Stimulated activated memory B cell treated with anti-CD40 and anti-IgM and Interleukin-4, amounts not matched to agents 10 μg/mL and 1 μg/mL and 100 μg/mL, for 72 hours (primary cell): Measurements from ENCODE around the gene RNF44.

Experiments used
- ATAC-seq: fragments of 150-1000 bp; cut with Tn5 transposase; 2 replicates; pipeline ENCODE4 v1.10.0; 2021
- H3K27ac Mint-ChIP-seq: one replicate; pipeline ENCODE4 v1.8.0; 2022; ENCODE audit warnings: mild to moderate bottlenecking, mixed read lengths
- H3K27me3 Mint-ChIP-seq: one replicate; pipeline ENCODE4 v1.8.0; 2022; ENCODE audit warnings: mixed read lengths
- H3K36me3 Mint-ChIP-seq: one replicate; pipeline ENCODE4 v1.8.0; 2022; ENCODE audit warnings: mixed read lengths
- H3K4me1 Mint-ChIP-seq: one replicate; pipeline ENCODE4 v1.8.0; 2022; ENCODE audit warnings: mixed read lengths
- H3K4me3 Mint-ChIP-seq: one replicate; pipeline ENCODE4 v1.8.0; 2022; ENCODE audit warnings: mild to moderate bottlenecking, moderate library complexity, mixed read lengths
- H3K9me3 Mint-ChIP-seq: one replicate; pipeline ENCODE4 v1.8.0; 2022; ENCODE audit warnings: mixed read lengths

RNF44 gene

DNA sequence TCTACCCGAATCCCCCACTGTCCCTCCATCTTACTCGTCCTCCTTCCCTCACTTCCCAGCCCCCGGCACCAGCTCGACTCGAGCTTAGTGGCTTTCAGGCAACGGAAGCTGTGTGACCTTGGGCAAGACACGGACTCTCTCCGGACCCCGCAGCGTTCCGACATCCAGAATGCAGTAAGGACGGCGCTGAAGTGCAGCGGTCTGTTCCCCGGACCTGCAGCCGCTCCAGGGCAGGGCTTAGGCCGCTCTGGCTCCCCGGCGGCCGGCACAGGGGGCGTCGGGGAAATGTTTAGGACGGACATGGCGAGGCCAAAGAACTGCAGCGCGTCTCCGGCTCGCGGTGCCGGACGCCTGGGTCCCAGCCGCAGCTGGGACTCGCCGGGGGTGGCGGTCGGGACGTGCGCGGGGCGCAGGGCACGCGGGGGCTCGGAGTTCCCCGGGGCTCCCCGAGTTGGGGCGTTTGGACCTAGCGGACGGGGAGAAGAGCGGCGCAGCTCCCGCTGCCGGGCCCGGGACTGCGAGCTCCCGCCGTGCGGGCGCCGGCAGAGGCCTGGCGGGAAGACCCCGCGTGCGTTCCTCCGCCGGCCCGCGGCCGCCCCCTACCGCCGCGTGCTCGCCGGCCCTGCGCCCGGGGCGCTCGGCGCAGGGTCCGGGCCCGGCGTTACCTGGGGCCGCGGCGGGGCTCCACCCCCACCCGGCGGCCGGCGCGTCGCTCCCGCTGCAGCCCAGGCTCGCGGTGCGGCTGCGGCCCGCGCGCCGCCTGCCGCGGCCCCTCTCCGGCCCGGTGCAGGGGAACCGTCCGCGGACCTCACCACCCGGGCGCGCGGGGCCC lies 5.6 kb upstream of the RNF44 start:
- peak overlapping the region; percentile 92 for H3K27ac Mint-ChIP-seq
- peaks cover 55% of the 10 kb centered on the region for H3K4me1 Mint-ChIP-seq
- peak overlapping the region; percentile 97 for H3K4me3 Mint-ChIP-seq

GRCh38 chr5:176542135-176542595 lies 5.0 kb upstream of the RNF44 start:
- H3K27me3 Mint-ChIP-seq: no peaks in the 10 kb centered on the region
- H3K4me3 Mint-ChIP-seq: peak overlapping the region; percentile 91
- no peaks in the 10 kb centered on the region for H3K36me3 Mint-ChIP-seq
- H3K27ac Mint-ChIP-seq: peak overlapping the region; percentile 92
- no peak for ATAC-seq
- H3K4me1 Mint-ChIP-seq: peaks cover 55% of the 10 kb centered on the region
- H3K9me3 Mint-ChIP-seq: no peaks in the 10 kb centered on the region

More for the DNA sequence above, 5.6 kb upstream of the RNF44 start:
- H3K36me3 Mint-ChIP-seq: no peaks in the 10 kb centered on the region
- ATAC-seq: peak; percentile 79
- no peaks in the 10 kb centered on the region for H3K27me3 Mint-ChIP-seq
- no peaks in the 10 kb centered on the region for H3K9me3 Mint-ChIP-seq

- no peaks in the 10 kb centered on the region for H3K27me3 Mint-ChIP-seq
- H3K4me3 Mint-ChIP-seq: peak overlapping the region; percentile 91
- H3K27ac Mint-ChIP-seq: peak overlapping the region; percentile 92
- H3K4me1 Mint-ChIP-seq: peaks cover 55% of the 10 kb centered on the region
- H3K36me3 Mint-ChIP-seq: no peaks in the 10 kb centered on the region
- no peaks in the 10 kb centered on the region for H3K9me3 Mint-ChIP-seq
- no peak for ATAC-seq
Observed at GRCh38 chr5:176541338-176542134, 4.3 kb upstream of the RNF44 start.

- peaks cover 56% of the 10 kb centered on the region for H3K4me1 Mint-ChIP-seq
Observed at GRCh38 chr5:176540956-176541337, 3.7 kb upstream of the RNF44 start.

DNA sequence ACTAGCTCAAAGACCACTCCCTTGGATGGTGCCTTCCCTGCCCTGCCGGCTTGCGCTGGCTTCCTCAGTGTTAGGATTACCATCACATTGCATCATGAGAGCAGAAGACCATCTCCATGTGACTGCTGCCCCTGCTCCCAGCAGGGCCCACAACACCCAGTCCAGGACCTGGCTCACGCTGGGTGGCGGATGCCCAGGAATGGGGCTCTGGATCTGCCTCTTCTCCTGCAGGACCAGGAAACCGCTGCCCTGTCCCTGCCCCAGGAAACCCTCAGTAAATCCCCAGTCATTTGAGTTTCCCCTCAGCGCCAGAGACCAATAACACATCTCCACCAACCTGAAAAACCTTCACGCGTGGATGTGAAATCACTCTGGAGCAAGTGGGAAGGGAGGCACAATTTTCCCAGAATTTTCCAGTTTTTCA lies 3.3 kb upstream of the RNF44 start:
- no peak for ATAC-seq
- no peaks in the 10 kb centered on the region for H3K9me3 Mint-ChIP-seq

More at GRCh38 chr5:176540956-176541337, 3.7 kb upstream of the RNF44 start:
- Mint-ChIP-seq H3K27me3 (no peaks in the 10 kb centered on the region), H3K9me3 (no peaks in the 10 kb centered on the region), H3K27ac (peak overlapping the region; percentile 92), H3K36me3 (no peaks in the 10 kb centered on the region), H3K4me3 (peak overlapping the region; percentile 91)
- ATAC-seq: no peak

DNA sequence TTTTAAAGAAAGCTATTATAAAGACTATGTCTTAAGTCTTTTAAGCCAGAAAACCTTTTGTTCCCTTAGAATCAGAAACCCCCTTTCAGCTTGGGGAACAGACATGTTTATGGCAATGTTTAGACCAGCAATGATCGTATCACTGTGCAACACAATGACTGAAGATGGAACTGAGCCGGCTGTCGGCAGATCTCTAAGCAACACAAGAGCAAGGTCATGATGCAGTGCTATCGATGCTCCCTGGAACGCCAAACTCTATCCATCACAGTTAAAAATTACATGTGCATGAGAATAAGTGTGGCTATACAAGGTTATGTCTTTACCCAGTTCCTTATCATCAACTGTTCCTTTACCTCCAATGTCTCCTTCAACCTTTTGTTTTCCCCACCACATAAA lies 1.8 kb upstream of the RNF44 start:
- H3K36me3 Mint-ChIP-seq: no peaks in the 10 kb centered on the region
- ATAC-seq: no peak
- no peaks in the 10 kb centered on the region for H3K9me3 Mint-ChIP-seq
- H3K4me3 Mint-ChIP-seq: no peak overlapping the region
- H3K4me1 Mint-ChIP-seq: peaks cover 64% of the 10 kb centered on the region
- H3K27me3 Mint-ChIP-seq: no peaks in the 10 kb centered on the region
- peak overlapping the region; percentile 93 for H3K27ac Mint-ChIP-seq

More for the DNA sequence above, 3.3 kb upstream of the RNF44 start:
- H3K27ac Mint-ChIP-seq: peak overlapping the region; percentile 92
- H3K36me3 Mint-ChIP-seq: no peaks in the 10 kb centered on the region
- H3K4me1 Mint-ChIP-seq: peaks cover 61% of the 10 kb centered on the region
- H3K4me3 Mint-ChIP-seq: no peak overlapping the region
- no peaks in the 10 kb centered on the region for H3K27me3 Mint-ChIP-seq

GRCh38 chr5:176538230-176538988 lies 1.2 kb upstream of the RNF44 start:
- Mint-ChIP-seq H3K36me3 (no peaks in the 10 kb centered on the region), H3K4me1 (peaks cover 65% of the 10 kb centered on the region), H3K4me3 (peak overlapping the region; percentile 91), H3K27ac (peak overlapping the region; percentile 93), H3K9me3 (no peaks in the 10 kb centered on the region), H3K27me3 (no peaks in the 10 kb centered on the region)
- ATAC-seq: no peak

GRCh38 chr5:176537554-176538229 lies 490 bp upstream of the RNF44 start:
- Mint-ChIP-seq H3K27ac (peak overlapping the region; percentile 93), H3K9me3 (no peaks in the 10 kb centered on the region), H3K4me1 (peaks cover 70% of the 10 kb centered on the region), H3K27me3 (no peaks in the 10 kb centered on the region), H3K36me3 (no peaks in the 10 kb centered on the region), H3K4me3 (peak overlapping the region; percentile 91)
- ATAC-seq: peak; percentile 89

DNA sequence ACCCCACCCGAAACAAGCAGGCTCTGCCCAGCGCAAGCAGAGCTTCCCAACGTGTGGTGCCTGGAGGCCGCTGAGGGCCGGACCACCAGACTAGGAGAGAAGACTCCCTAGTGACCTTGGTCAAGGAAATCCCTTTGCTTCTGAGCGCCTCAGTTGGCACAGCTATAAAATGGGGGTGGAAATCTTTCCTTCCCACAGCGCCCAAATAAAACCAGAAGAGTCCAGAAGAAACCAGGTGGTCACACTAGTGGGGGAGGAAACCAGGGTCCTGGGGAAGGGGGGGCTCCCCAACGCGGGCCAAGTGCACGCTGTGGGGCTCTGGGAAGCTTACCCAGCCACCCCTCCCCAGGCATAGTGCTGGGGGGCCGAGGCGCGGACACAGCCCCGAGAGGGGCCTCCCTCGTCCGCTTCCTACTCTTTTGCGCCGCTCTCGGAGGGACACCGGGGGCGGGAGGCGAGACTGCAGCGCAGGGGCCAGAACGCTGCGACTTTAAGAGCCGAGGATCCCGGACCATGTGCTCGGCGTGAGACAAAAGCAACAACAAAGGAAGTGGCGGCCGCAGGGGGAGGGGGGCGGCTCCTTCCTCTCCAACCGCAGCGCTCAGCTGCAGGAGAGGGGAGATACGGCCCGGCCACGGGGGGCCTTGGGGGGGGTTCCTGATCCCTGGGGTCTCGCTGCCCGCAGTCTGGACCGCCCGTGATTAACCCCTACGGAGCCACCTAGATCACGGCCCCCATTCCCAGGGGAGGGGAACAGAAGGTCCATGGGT lies 885 bp downstream of the RNF44 start:
- peaks cover 63% of the 10 kb centered on the region for H3K4me1 Mint-ChIP-seq
- peak; percentile 50 for ATAC-seq

GRCh38 chr5:176535664-176536131 lies 1.5 kb downstream of the RNF44 start:
- Mint-ChIP-seq H3K4me1 (peaks cover 61% of the 10 kb centered on the region), H3K27me3 (no peaks in the 10 kb centered on the region), H3K27ac (peak overlapping the region; percentile 93), H3K4me3 (peak overlapping the region; percentile 91), H3K36me3 (peaks cover 5% of the 10 kb centered on the region), H3K9me3 (no peaks in the 10 kb centered on the region)
- no peak for ATAC-seq

More for the DNA sequence above, 885 bp downstream of the RNF44 start:
- Mint-ChIP-seq H3K36me3 (peaks cover 2% of the 10 kb centered on the region), H3K27me3 (no peaks in the 10 kb centered on the region), H3K27ac (peak overlapping the region; percentile 93), H3K9me3 (no peaks in the 10 kb centered on the region), H3K4me3 (peak overlapping the region; percentile 91)

GRCh38 chr5:176535101-176535663 lies 2.0 kb downstream of the RNF44 start:
- peak overlapping the region; percentile 93 for H3K27ac Mint-ChIP-seq
- ATAC-seq: no peak
- peaks cover 56% of the 10 kb centered on the region for H3K4me1 Mint-ChIP-seq
- no peaks in the 10 kb centered on the region for H3K27me3 Mint-ChIP-seq
- peak overlapping the region; percentile 91 for H3K4me3 Mint-ChIP-seq
- H3K9me3 Mint-ChIP-seq: no peaks in the 10 kb centered on the region
- peaks cover 5% of the 10 kb centered on the region for H3K36me3 Mint-ChIP-seq

DNA sequence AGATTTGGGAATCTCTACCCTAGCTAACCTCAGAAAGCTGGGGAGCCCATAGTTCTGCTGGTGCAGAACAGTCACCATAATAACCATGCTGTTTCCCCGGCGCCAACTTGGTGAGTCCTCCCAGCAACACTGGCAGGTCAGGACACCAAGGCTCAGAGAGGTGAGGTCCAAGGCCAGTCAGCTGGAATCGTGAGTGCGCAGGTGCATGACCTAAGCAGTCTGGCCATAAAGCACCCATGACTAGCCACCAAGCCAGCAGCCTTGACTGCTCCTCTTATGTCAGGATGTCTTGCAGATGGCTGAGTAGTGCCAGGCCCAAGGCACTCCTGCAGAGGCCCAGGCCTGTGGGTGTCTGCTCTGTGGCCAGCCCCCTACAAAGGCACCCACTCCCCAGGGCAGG lies 2.6 kb downstream of the RNF44 start:
- peak overlapping the region; percentile 91 for H3K4me3 Mint-ChIP-seq
- peaks cover 10% of the 10 kb centered on the region for H3K36me3 Mint-ChIP-seq
- ATAC-seq: no peak
- no peaks in the 10 kb centered on the region for H3K27me3 Mint-ChIP-seq
- H3K27ac Mint-ChIP-seq: peak overlapping the region; percentile 93
- no peaks in the 10 kb centered on the region for H3K9me3 Mint-ChIP-seq
- peaks cover 56% of the 10 kb centered on the region for H3K4me1 Mint-ChIP-seq

DNA sequence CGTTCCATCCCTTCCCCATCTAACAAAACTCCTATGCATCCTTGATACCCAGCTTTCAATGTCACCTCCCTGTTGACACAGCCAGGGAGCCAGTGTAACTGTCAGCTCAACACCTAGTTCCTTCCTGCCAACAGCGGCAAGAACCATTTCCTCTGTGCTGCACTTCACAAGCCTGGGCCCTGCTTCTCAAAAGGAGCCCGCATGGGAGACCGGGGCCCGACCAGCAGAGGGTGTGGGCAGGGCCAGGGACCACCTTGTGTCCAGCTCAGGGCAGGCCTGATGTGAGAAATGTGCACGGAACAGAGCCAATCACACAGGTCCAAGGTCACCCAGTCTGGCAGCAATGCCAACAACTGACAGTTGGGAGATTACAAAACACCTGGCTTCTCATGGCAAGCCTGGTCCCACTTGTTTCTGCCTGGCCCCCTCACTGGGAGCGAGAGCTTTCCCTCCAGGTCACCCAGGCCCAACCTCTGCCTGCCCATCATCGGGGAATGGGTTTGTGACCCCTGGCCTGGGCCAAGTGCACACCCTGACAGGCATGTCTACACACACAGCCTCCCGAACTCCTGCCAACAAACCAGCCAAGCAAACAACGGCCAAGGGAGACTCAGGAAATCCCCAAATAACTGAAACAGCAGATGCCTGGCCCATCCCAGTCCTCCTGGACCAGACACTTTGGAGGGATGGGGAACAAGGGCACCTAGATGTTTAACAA lies 3.1 kb downstream of the RNF44 start:
- no peak for ATAC-seq

More for the DNA sequence above, 3.1 kb downstream of the RNF44 start:
- Mint-ChIP-seq H3K4me1 (peaks cover 62% of the 10 kb centered on the region), H3K27ac (peak overlapping the region; percentile 93), H3K36me3 (peaks cover 13% of the 10 kb centered on the region), H3K27me3 (no peaks in the 10 kb centered on the region), H3K4me3 (peak overlapping the region; percentile 91), H3K9me3 (no peaks in the 10 kb centered on the region)
